Thymus (tissue), 11 donors: ENCODE measurements around the gene ARHGEF17. TPM values are rescaled to one million over a fixed set of nuclear protein-coding genes. Genes with fewer than 3 reads are reported as not detected.

Experiments
- DNase-seq, 9 donors: peaks; one replicate each; pipeline ENCODE4 v3.0.0-alpha.2; 2013; ENCODE audit warnings: low spot score in 9 of 9, low read depth in 6 of 9, missing footprints in 1 of 9
- H3K27ac ChIP-seq, 2 donors: one replicate each; pipeline ENCODE4 v1.5.1; 2013; ENCODE audit warnings: control low read depth in 1 of 2, low read depth in 1 of 2, low read length in 1 of 2, mild to moderate bottlenecking in 1 of 2, moderate library complexity in 1 of 2
- H3K27me3 ChIP-seq, 2 donors: one replicate each; pipeline ENCODE4 v1.5.1; 2013; ENCODE audit warnings: low read length in 1 of 2; ENCODE audit not compliant: control insufficient read depth in 2 of 2, insufficient read depth in 1 of 2
- H3K36me3 ChIP-seq, 2 donors: one replicate each; pipeline ENCODE4 v1.5.1; 2013; ENCODE audit warnings: low read length in 1 of 2, mild to moderate bottlenecking in 1 of 2, moderate library complexity in 1 of 2; ENCODE audit not compliant: control insufficient read depth in 2 of 2, insufficient read depth in 2 of 2
- H3K4me1 ChIP-seq, 2 donors: one replicate each; pipeline ENCODE4 v1.5.1; 2013; ENCODE audit warnings: low read length in 2 of 2; ENCODE audit not compliant: control insufficient read depth in 2 of 2, insufficient read depth in 2 of 2
- H3K4me3 ChIP-seq, 2 donors: one replicate each; pipeline ENCODE4 v1.5.1; 2013; ENCODE audit warnings: low read length in 2 of 2, control low read depth in 1 of 2, mild to moderate bottlenecking in 1 of 2
- H3K9me3 ChIP-seq, 2 donors: one replicate each; pipeline ENCODE4 v1.5.1; 2013; ENCODE audit warnings: low read length in 1 of 2, mild to moderate bottlenecking in 1 of 2; ENCODE audit not compliant: control insufficient read depth in 2 of 2, insufficient read depth in 1 of 2
- WGBS: extraction: QIAGEN DNeasy Blood & Tissue Kit; methylation state at CpG from one replicate; pipeline ENCODE4 v1.1.7; 2013; 5-methylcytosine and 5-hydroxymethylcytosine counted together
- polyA plus RNA-seq: library from polyadenylated mRNA; stranded (reverse); fragments of 200-250 nt; gene quantifications from one replicate; pipeline ENCODE4 v1.2.3, GENCODE V29; 2013
- total RNA-seq: library from RNA; stranded (reverse); fragments of 120-200 nt; gene quantifications from one replicate; pipeline ENCODE4 v1.2.4, GENCODE V29; 2013
- donor health status: healthy.

Gene ARHGEF17
- total and polyA plus RNA-seq, 2 donors, result 2.5 to 8.9 TPM

- H3K9me3 ChIP-seq, result peaks cover 0 to 7% of the 10 kb centered on the region in 2 donors
- no peak overlapping the region for H3K4me3 ChIP-seq
- WGBS, result 97% methylated on average over 3 of the region's 3 CpGs
- H3K27ac ChIP-seq, result no peak overlapping the region
- no peaks in the 10 kb centered on the region for H3K36me3 ChIP-seq
- peaks cover 0 to 2% of the 10 kb centered on the region in 2 donors for H3K4me1 ChIP-seq
- no peak for DNase-seq
- peaks cover 6 to 34% of the 10 kb centered on the region in 2 donors for H3K27me3 ChIP-seq
These were observed 42.0 kb upstream of the ARHGEF17 start for GRCh38 chr11:73265853-73266645.

- peaks cover 0 to 7% of the 10 kb centered on the region in 2 donors for H3K9me3 ChIP-seq
- WGBS, result 93% methylated on average over 4 of the region's 4 CpGs
- no peak overlapping the region for H3K4me3 ChIP-seq
- H3K27me3 ChIP-seq, result peaks cover 6 to 34% of the 10 kb centered on the region in 2 donors
- peaks cover 0 to 2% of the 10 kb centered on the region in 2 donors for H3K4me1 ChIP-seq
- H3K27ac ChIP-seq, result no peak overlapping the region
- DNase-seq, result no peak
- no peaks in the 10 kb centered on the region for H3K36me3 ChIP-seq
These were observed 41.4 kb upstream of the ARHGEF17 start for GRCh38 chr11:73266646-73267020.

GRCh38 chr11:73267122-73267846 is 40.8 kb upstream of the ARHGEF17 start:
- Histone ChIP-seq H3K4me1 (peaks cover 0 to 2% of the 10 kb centered on the region in 2 donors), H3K27ac (no peak overlapping the region), H3K27me3 (peaks cover 6 to 34% of the 10 kb centered on the region in 2 donors), H3K36me3 (no peaks in the 10 kb centered on the region), H3K9me3 (peaks cover 0 to 7% of the 10 kb centered on the region in 2 donors), H3K4me3 (no peak overlapping the region)
- no peak for DNase-seq
- WGBS, result 95% methylated on average over 3 of the region's 3 CpGs

DNA sequence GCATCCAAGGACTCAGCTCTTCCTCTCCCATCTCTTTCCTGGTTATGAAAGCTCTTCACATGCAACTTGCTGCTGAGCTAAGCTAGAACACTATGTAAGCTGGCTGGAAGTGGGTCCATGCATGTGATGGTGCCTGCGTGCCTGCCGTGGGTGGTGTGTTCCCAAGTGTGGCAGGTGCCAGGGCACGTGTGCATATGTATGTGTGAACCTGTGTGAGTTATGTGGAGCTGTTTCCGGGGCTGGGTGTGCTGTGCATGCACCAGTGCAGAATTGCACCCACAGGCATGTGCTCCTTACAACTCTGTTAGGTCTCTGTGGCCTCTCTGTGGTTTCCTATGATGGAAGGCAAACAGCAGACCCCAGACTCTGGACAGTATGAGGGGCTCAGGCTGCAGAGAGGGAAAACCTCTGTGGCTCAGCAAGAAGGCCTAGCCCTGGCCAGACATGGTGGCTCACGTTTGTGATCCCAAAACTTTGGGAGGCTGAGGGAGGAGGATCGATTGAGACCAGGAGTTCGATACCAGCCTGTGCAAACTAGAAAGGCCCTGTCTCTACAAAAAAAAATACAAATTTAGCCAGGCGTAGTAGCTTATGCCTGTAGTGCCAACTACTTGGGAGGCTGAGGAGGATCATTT is 40.1 kb upstream of the ARHGEF17 start:
- Histone ChIP-seq H3K4me1 (peaks cover 0 to 2% of the 10 kb centered on the region in 2 donors), H3K9me3 (peaks cover 0 to 7% of the 10 kb centered on the region in 2 donors), H3K27me3 (peaks cover 6 to 31% of the 10 kb centered on the region in 2 donors), H3K4me3 (no peak overlapping the region), H3K36me3 (no peaks in the 10 kb centered on the region), H3K27ac (no peak overlapping the region)
- 97% methylated on average over 8 of the region's 8 CpGs for WGBS
- DNase-seq, result no peak

GRCh38 chr11:73268671-73269271 is 39.3 kb upstream of the ARHGEF17 start:
- no peak overlapping the region for H3K27ac ChIP-seq
- H3K36me3 ChIP-seq, result no peaks in the 10 kb centered on the region
- peaks cover 6 to 25% of the 10 kb centered on the region in 2 donors for H3K27me3 ChIP-seq
- 98% methylated on average over 8 of the region's 8 CpGs for WGBS
- peaks cover 0 to 7% of the 10 kb centered on the region in 2 donors for H3K9me3 ChIP-seq
- no peak for DNase-seq
- H3K4me1 ChIP-seq, result peaks cover 0 to 2% of the 10 kb centered on the region in 2 donors
- H3K4me3 ChIP-seq, result no peak overlapping the region

DNA sequence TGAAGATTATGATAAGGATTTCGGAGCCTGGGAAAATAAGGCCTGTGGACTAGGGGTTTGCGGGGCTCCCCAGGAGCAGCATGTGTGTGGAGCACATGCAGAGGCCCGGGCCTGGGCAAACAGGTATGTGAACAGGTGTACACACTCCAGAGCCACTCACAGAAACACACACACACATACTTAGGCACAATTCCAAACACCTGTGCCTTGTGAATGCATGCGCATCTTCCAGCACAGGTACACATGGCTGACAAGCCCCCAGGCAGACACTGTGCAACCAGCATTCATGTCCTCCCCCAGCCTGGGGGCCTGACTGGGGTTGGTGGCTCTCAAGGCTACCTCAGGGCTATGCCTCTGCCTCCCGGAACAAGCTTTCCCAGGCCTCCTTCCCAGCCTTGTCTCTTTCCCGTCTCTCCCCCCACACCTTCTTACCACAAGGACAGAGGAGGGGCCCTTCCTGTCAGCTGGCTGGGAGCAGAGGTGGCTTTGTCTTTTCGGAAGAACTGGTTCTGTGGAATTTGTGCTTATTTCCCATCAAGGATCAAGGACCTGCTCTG is 38.5 kb upstream of the ARHGEF17 start:
- no peak for DNase-seq
- H3K4me1 ChIP-seq, result peaks cover 0 to 2% of the 10 kb centered on the region in 2 donors
- no peaks in the 10 kb centered on the region for H3K36me3 ChIP-seq
- H3K9me3 ChIP-seq, result peaks cover 0 to 3% of the 10 kb centered on the region in 2 donors
- no peak overlapping the region for H3K4me3 ChIP-seq
- WGBS, result 91% methylated on average over 7 of the region's 7 CpGs
- no peak overlapping the region for H3K27ac ChIP-seq
- peaks cover under 1 to 17% of the 10 kb centered on the region in 2 donors for H3K27me3 ChIP-seq

- 95% methylated on average over 7 of the region's 7 CpGs for WGBS
- Histone ChIP-seq H3K4me3 (no peak overlapping the region), H3K27me3 (peaks cover 0 to 10% of the 10 kb centered on the region in 2 donors), H3K36me3 (no peaks in the 10 kb centered on the region), H3K27ac (no peak overlapping the region), H3K4me1 (peaks cover 0 to 2% of the 10 kb centered on the region in 2 donors), H3K9me3 (peaks cover 0 to 3% of the 10 kb centered on the region in 2 donors)
- no peak for DNase-seq
These were observed 37.8 kb upstream of the ARHGEF17 start for GRCh38 chr11:73270016-73270854.

DNA sequence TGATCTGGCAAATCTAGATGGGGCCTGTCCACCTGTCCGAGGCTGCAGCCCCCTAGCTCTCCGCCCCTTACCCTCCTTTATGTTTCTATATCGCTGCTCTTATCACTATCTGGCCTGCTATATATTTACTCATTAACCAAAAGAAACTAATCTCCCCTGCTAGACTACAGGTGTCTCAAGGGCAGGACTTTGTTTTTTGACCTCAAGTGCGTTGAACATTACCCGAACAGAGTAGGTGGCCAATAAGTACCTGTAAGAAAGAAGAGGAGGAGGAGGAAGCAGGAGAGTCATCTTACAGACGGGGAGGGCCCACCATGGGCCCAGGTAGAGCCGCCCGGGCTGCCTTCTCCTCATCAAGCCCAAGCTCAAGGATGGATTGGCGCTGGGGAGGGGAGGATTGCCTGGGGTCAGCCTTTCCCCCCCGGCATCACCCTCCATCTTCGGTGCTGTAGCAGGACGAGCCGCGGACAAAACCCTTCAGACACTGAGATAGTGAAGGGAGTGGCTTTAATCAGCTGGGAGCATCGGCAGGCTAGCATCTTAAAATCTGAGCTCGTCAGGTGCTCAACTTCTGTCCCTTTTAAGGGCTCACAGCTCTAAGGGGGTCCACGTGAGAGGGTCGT is 37.1 kb upstream of the ARHGEF17 start:
- peaks cover 0 to 3% of the 10 kb centered on the region in 2 donors for H3K9me3 ChIP-seq
- 95% methylated on average over 18 of the region's 18 CpGs for WGBS
- no peaks in the 10 kb centered on the region for H3K36me3 ChIP-seq
- peaks cover 0 to 3% of the 10 kb centered on the region in 2 donors for H3K27me3 ChIP-seq
- no peak overlapping the region for H3K4me3 ChIP-seq
- DNase-seq, result no peak
- H3K4me1 ChIP-seq, result peaks cover 0 to 2% of the 10 kb centered on the region in 2 donors
- H3K27ac ChIP-seq, result no peak overlapping the region
